NCI-H1417 (cell line): ENCODE measurements around the gene SEC14L2.
"Not testable (repeated sequence)": the region's sequence is repeated elsewhere in the genome, so short reads cannot be mapped to it uniquely, and the experiment has no call there.

Source experiments
- DNase-seq, 3 experiments: peaks; one replicate each; lab custom pipeline; 2025; lab: John Stamatoyannopoulos, UW

Gene SEC14L2

DNA sequence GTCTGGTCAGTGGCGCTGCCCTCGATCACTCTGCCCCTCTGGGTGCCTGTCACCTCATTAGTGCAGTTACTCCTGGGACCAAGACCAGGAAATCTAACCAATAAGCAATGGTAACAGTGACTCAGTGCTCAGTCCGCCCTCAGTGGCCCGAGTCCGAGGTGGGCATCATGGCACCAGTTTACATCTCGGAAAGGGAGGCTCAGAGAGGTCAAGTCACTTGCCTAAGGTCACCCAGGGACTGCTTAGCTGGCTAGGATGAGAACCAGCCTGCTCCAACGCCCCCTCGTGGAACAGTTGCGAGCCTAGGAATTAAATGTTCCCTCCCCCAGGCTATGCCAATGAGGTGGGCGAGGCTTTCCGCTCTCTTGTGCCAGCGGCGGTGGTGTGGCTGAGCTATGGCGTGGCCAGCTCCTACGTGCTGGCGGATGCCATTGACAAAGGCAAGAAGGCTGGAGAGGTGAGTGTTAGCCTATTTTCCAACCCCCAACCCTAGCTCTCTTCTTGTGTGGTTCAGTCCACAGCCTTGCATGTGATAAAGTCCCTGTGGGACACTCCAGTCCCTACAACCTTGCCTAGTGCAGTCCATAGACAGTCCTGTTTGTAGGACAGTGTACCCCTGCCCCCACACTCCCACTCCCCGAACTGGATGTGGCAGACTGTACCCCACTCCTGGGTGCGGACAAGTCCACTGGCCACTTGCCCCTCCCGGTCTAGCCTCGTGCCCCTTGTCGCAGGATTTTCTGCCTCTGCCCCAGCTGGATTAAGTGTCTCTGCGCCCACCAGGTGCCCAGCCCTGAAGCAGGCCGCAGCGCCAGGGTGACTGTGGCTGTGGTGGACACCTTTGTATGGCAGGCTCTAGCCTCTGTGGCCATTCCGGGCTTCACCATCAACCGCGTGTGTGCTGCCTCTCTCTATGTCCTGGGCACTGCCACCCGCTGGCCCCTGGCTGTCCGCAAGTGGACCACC is 29.9 kb downstream of the SEC14L2 start:
- DNase-seq = peak; percentile 13 to 66 (median 25)

DNA sequence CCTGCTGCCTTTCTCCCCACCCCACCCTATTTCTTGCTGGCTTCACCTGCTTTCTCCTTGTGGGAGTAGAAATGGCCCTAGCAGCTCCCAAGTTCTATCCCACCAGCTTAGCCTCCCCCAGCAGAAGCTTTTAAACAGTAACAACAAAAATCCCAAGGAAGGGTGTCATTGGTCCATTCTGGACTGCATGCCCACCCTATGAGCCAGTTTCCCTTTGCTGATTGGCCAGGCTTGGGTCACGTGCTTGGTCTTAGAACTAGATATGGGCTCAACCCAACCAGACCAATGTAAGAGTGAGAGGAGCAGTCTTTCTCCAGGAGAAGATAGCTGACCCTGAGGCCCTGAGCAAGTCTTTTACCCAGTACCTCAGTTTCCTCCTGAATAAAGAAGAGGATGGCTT is 31.1 kb downstream of the SEC14L2 start:
- DNase-seq = no peak

DNA sequence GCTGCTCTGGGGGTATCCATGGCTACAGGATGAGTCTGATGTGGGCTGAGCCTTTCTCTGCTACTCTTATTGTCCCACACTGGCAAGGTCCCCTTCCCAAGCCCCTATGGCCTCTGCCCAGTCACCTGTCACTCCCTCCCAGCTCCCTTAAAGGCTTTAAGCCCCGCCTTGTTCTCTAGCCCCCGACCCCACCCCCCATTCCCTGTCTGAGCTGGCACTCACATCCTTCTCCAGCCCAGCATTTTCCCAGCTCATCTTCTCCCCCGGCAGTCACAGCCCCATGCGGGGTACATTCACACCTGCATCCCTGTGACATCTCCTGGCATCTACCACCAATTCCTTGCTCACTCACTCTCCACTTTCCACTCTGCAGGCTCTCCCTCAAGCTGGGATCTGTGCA is 33.1 kb downstream of the SEC14L2 start:
- DNase-seq = no peak

DNA sequence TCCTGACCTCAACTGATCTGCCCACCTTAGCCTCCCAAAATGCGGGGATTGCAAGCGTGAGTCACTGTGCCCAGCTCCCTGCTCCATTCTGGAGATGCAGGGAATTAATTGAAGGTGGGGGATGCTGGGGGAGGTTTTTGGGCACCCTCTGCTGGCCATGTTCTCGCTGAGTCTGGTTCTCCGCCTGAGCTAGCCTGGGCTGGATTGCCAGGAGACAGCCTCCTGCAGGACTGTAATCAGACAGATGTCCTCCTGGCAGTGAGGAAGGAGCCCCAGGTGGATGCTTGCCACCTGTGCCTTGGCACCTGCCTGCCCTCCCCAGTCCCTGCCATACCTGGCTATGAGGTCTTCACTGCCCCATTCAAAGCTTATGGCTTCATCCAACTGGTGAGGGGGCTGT is 34.1 kb downstream of the SEC14L2 start:
- no peak for DNase-seq

DNA sequence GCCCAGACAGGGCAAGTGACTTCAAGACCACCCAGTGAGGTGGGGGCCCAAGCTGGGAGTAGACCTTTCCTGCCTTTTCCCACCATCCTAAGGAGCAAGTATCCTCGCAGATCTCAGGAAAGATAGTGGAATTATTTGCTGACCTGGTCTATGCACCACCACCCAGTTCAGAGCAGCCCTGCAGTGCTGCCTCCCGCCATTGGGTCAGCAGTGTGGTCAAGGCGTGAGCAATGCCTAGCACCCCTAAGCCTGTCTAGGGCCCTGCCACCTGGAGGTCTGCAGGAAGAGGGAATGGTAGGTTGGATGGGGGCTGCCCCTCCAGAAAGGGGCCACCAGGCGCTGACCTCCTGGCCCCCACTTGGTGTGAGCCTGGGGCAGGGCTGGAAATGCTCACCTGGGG is 35.3 kb downstream of the SEC14L2 start:
- DNase-seq = no peak

DNA sequence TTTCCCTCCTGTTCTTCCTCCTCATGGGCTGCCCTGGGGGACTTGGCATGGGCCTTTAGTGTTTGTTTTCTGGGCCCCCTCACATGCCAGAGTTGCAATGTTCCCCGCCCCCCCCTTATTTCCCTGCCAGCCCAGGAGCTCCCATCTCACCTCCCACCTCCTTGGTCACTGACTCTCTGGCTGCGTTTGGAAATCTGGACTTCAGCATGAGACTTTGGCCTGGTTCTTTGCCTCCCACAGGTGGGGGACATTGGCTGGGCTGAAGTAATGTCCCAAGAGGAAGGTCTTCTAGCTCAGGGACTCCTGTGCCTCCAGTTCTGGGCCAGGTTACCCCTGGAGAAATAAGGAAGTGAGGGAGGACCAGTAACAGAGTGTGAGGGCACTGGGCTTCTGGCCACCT is 35.7 kb downstream of the SEC14L2 start:
- DNase-seq = no peak

DNA sequence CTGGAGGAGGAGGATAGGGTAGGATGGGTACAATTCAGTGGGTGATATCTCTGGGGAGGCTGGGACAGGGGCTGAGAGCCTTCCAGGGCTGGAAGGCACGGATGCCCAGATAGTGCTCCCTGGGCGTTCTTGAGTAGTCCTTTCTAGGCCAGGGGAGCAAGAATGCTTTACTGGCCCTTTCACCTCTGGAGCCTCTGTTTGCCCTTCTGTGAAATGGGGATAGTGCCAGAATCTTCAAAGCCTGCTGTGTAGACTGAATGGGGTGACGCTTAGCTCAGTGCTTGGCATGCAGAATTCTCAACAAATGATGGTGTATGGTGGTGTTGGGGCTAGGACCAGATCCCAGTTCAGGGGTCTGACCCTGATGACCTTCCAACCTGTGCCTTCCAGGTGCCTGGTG is 36.4 kb downstream of the SEC14L2 start:
- no peak for DNase-seq

DNA sequence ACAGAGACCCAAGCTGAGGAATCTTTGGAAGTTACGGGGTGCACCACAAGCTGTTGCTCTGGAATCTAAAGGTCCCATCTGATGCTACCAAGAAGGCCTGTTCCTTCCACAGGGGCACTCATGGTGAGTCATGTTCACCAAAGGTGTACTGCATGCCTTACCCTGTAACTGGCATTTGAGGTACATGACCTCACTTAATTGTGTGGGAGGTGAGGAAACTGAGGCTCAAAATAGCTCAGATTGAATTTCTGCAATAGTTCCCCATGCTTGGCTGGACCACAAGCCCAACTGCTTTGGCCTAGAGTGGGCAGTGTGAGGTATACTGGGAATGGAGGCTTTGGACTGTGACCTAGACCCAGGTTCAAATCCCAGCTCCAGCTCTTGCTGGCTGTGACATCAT is 37.0 kb downstream of the SEC14L2 start:
- DNase-seq = no peak

DNA sequence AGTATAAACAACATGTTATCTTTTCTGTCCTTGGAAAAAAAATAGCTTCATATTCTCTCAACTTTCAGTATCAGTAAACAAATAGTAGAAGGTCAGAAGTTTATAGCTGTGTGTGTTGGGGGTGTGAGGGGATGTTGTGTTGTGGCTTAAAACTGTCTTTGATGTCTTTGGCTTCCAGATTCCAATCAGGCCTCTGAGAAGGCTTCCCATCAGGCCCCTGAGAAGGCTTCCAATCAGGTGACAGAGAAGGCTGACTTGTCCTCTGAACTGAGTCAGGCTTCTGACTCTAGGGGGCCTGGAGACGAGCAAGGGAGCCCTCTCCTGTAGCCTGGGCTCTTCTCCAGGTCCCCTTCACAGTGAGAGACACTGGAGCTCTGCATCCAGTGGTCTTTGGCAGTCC is 38.0 kb downstream of the SEC14L2 start:
- no peak for DNase-seq

DNA sequence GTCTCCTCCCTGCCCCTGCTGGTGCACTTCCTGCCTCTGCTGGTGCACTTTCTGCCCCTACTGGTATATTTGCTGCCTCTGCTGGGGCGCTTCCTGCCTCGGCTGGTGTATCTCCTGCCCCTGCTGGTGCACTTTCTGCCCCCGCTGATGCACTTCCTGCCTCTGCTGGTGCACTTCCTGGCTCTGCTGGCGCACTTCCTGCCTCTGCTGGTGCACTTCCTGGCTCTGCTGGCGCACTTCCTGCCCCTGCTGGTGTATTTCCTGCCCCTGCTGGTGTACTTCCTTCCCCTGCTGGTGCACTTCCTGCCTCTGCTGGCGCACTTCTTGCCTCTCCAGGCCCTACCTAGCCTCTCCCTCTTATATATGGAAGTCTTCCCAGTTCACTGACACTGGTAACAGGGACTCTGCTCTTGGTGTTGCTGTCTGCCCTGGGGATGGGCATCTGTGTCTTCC is 38.9 kb downstream of the SEC14L2 start:
- DNase-seq = no peak

DNA sequence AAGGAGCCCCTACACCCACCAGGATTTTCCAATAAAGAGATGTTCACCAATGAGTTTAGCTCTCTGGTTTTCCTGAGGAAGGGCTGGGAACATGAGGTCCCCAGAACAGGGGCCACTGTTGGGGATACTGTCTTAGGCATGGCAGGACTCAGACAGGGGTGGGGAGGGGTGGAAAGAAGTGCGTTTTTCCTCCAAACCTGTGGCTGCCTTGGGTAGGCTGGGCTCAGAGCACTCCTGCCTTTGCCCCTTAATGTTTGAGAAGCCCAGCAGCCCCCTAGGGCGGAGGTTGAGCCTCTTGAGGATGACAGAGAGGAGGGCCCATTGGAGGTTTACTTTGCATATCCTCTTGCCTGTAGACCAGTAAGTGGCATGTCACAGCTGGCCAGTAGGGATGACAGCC is 39.4 kb downstream of the SEC14L2 start:
- no peak for DNase-seq

DNA sequence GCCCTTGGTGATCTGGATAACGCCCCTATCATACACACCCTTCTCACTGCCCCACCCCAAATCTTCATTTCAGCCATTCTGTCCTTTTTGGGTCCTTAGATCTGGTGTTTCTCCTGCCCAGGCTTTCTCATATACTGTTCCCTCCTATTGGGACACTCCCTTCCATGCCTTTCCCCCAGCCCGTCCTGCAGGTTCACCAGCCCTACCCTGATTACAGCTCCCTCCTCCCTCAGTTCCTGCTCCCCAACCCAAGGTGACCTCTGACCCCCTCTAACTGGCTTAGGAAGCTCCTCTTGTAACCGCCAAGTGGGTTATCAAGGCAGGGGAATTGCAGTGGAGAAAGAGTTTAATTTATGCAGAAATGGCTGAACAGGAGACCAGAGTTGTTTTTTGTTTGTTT is 41.7 kb downstream of the SEC14L2 start:
- no peak for DNase-seq

DNA sequence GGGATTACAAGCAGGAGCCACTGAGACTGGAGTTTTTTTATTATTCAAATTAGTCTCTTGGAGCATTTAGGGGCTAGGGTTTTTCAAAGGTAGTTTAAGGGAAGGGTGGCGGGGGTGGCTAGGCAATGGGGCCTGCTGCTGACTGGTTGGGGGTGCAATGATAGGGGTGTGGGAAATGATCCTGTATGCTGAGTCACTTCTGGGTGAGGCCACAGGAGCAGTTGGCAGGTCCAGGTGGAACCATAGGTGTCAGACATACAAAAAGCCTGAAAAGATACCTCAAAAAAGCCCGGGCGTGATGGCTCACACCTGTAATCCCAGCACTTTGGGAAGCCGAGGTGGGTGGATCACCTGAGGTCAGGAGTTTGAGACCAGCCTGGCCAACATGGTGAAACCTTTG is 42.4 kb downstream of the SEC14L2 start:
- no peak for DNase-seq

DNA sequence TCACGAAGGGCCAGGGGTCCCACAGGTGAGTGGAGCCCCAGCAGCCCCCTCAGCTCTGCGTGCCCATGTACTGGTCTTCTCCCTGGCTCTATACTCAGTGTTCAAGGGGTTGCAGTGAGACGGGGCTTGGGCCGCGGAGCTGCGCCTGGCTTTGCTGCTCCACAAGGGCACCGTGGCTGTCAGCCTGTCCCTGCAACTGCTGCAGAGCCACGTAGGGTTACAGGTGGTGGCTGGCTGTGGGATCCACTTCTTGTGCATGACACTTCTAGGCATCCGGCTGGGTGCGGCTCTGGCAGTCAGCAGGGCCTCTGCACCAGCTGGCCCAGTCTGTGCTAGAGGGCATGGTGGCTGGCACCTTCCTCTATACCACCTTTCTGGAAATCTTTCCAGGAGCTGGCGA is 43.0 kb downstream of the SEC14L2 start:
- DNase-seq = no peak

DNA sequence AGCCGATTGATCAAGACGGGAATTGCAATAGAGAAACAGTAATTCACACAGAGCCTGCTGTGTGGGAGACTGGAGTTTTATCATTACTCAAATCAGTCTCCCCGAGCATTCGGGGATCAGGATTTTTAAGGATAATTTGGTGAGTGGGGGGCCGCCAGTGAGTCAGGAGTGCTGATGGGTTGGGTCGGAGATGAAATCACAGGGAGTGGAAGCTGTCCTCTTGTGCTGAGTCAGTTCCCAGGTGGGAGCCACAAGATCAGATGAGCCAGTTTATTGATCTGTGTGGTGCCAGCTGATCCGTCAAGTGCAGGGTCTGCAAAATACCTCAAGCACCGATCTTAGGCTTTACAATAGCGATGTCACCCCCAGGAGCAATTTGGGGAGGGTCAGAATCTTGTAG is 44.3 kb downstream of the SEC14L2 start:
- DNase-seq = no peak

DNA sequence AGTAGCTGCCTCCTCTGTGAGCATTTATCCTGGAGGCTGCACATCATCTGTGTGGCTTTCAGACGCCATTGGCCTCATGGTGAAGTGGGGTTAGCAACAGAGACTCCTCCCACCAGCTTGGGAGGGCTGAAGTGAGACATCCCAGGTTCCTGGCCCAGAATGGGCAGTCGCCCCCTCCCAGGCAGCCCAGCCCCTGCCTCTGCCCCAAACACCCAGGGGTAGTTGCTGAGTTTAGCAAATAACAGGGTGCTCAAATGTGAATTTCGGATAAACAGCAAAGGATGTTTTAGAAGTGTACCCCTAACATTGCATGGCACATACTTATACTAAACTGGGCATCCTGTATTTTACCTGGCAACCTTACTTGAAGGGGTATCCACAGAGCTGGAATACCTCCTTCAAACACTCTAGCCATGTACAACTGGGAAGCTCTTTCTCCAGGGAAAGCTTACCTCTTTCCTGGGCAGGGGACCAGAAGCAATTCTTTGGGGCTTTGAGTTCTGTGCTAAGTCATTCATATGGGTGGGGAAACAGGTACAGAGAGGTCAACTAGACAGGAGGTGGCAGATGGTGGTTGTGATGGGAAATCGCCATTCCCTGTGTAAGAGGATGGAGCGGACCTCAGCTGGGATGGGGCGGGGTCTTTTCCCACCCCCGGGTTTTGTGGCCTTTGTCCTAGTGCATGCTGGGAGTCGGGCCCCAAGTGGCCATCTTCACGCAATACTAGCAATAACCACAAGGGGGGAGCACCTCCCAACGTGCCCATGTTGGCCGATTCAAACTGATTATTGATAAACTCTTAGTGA is 48.0 kb downstream of the SEC14L2 start:
- DNase-seq = peak; percentile 39 to 62 (median 40)

DNA sequence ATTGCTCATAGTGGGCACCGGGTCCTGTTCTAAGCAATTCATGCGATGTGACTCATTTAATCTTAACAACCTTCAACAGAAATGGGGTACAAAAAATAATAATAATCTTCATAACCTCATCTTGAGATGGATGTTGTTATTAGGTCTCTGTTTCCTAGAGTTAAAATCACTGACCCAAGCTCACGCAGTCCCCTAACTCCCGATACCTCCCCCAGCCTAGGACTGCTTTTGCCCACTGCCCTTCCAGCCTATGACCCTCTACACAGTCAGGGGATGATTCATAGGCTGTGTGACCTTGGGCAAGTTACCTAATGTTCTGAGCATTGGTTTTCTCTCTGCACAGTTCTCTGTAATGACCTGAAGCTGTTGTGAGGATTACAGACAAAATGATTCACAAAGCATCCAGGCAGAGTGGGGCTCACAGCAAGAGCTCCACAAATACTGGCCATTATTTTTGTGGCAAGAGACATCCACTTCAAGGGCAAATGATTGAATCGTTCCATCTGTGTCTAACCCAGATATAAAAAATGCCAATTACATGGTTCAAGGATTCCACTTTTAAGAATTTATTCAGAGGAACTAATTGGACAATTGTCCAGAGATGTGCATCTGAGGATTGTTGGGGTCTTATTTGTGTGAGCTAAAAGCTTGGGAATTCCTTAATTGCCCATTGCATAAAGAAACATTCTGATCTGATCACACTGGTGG is 48.8 kb downstream of the SEC14L2 start:
- DNase-seq = no peak

DNA sequence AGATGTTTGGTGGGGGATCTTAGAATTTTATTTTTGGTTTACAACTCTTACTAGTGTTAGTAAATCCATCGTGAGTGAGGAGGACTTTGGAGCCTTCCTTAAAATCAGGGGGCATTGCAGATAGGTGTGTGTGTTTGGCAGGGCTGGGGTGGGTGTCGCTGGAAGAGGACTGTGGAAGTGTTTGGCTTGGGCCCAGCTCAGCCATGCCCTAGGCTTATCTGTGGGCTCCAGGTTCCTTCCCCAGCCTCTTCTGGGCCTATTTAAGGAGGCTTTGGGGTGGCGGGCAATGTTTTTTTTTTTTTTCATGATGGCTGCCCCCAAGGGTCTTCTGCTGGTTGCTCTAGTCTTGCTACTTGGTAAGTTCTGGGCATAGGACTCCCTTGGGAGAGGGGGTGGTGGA is 50.8 kb downstream of the SEC14L2 start:
- no peak for DNase-seq

DNA sequence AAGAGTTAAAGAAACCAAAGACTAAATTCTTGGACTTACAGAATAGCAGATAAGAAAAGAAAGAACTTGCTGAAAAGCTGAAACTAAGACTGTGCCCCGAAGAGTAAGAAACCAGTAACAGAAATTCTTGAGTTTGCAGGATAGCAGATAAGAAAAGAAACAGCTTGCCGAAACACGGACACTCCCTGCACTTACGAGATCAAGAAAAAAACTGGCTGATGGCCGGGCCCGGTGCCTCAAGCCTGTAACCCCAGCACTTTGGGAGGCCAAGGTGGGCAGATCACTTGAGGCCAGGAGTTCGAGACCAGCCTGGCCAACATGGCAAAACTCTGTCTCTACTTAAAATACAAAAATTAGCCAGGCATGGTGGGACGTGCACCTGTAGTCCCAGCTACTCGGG is 54.7 kb downstream of the SEC14L2 start:
- not testable (repeated sequence) for DNase-seq

DNA sequence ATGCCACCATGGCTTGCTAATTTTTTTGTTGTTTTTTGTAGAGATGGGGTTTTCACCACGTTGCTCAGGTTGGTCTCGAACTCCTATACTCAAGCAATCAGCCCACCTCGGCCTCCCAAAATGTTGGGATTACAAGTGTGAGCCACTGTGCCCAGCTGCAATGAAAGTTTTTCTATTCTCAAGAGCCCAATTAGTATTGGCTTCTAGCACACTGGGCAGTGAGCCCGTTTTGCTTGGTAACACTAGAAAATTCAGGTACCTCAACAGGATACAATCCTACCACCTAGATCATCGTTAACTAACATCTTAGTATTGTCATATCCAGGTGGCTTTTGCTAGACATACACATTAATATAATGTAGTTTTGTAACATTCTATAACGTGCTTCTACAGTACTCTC is 56.0 kb downstream of the SEC14L2 start:
- DNase-seq = no peak

DNA sequence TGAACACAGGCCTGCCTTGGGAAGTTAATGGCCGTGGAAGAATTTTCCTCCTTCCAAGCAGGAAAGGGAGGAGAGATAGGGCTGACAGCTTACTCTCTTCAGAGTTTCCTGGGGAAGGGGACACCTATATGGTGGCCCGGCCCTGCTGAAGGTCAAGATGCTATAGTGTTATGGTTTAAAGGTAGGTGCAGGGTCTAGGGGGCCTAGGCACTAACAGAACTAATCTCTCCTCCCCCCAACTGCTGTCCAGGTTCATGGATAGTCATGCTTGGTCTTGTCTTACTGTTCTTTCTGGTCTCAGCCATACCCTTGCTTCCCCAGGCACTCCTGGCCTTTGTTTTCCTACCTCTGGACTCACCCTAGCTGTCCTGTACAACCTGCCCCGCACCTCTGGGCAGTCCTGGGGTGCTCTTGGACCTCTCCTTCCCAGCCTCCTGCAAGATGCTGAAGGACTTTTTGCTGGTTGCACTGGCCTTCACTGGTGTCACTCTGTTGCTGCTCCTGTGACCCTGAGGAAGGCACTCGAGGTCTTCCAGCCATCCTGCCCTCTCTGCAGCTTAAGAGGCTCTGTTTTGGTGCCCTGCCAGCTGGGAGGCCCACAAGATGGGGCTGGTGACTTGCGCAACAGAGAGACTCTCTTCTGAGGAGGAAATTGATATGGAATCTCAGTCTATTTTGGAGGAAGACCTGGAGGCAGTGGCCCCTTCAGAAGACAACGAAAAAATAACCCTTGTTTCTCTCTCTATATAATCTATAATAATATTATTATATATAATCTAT is 57.1 kb downstream of the SEC14L2 start:
- DNase-seq = peak in 1 of 3 experiments; percentile 43
